Prostate gland (tissue), 2 donors: ENCODE measurements around the gene HRCT1. TPM values are rescaled to one million over a fixed set of nuclear protein-coding genes. Genes with fewer than 3 reads are reported as not detected.
"Not testable (repeated sequence)": the region's sequence is repeated elsewhere in the genome, so short reads cannot be mapped to it uniquely, and the experiment has no call there.

Experiments used
- DNase-seq: peaks from one replicate; pipeline ENCODE4 v3.0.0-alpha.2; 2019; ENCODE audit warnings: low spot score
- H3K27ac ChIP-seq, 2 donors: fragments of 200-600 bp; sonication (generic); 2 replicates each; pipeline ENCODE4 v1.5.1; 2017 to 2019
- H3K27me3 ChIP-seq: fragments of 200-600 bp; sonication (generic); replicated peaks from 2 replicates; pipeline ENCODE4 v1.5.1; 2019; ENCODE audit not compliant: insufficient read depth
- H3K36me3 ChIP-seq, 2 donors: fragments of 200-600 bp; sonication (generic); 1 replicate in 1 of 2; 2 replicates in 1 of 2; pipeline versions ENCODE4 v1.5.1 to v1.8.1; 2017 to 2019
- H3K4me1 ChIP-seq: fragments of 200-600 bp; sonication (generic); replicated peaks from 2 replicates; pipeline ENCODE4 v1.5.1; 2019
- H3K4me3 ChIP-seq, 2 donors: fragments of 200-600 bp; sonication (generic); 2 replicates each; pipeline ENCODE4 v1.5.1; 2017 to 2019
- H3K9me3 ChIP-seq: fragments of 200-600 bp; sonication (generic); 2 replicates; pipeline ENCODE4 v1.5.1; 2017
- CTCF ChIP-seq, 4 experiments: fragments of 200-600 bp in 2 of 4; fragments of 450-650 bp in 2 of 4; sonication (generic) in 2 of 4; IDR thresholded peaks; 1 replicate in 3 of 4; 2 replicates in 1 of 4; pipeline ENCODE4 v1.5.1; 2016 to 2019; ENCODE audit warnings: antibody characterized with exemption in 4 of 4, mild to moderate bottlenecking in 2 of 4, moderate library complexity in 2 of 4
- POLR2A ChIP-seq: fragments of 450-650 bp; IDR thresholded peaks from one replicate; pipeline ENCODE4 v1.6.1; 2016; ENCODE audit warnings: antibody characterized with exemption, mild to moderate bottlenecking
- POLR2AphosphoS5 ChIP-seq: sonication (generic); formaldehyde crosslinking; IDR thresholded peaks from one replicate; pipeline ENCODE4 v1.6.1; 2017; ENCODE audit warnings: antibody characterized with exemption
- WGBS: methylation state at CpG from one replicate; pipeline ENCODE4 v1.1.5; 2018; 5-methylcytosine and 5-hydroxymethylcytosine counted together
- intact Hi-C: fragments of 100-400 bp; cut with DNase I; formaldehyde crosslinking; loops from one replicate; pipeline ENCODE4 v1.14.2; 2022
- total RNA-seq, 2 donors: library from RNA; depleted of rRNA; stranded (reverse); fragments of >200 nt; gene quantifications; one replicate each; pipeline ENCODE4 v1.1.0, GENCODE V29; 2016

HRCT1 gene
- total RNA-seq, 2 donors from 2014 or later: 1.3 to 1.5 TPM

- WGBS: 83% methylated on average over 6 of the region's 6 CpGs
- no peaks in the 10 kb centered on the region for H3K9me3 ChIP-seq
- no peak for DNase-seq
- no peaks in the 10 kb centered on the region for H3K27me3 ChIP-seq
- no peak overlapping the region for H3K27ac ChIP-seq
- no peak overlapping the region for H3K4me3 ChIP-seq
- intact Hi-C loops: no loop called here
- TF ChIP-seq POLR2A: no peak
- no peak for TF ChIP-seq CTCF (IDR thresholded peaks at IDR 0.05)
- TF ChIP-seq POLR2AphosphoS5: no peak
- H3K4me1 ChIP-seq: no peaks in the 10 kb centered on the region
- H3K36me3 ChIP-seq: no peaks in the 10 kb centered on the region
These were observed 23.4 kb downstream of the HRCT1 start for GRCh38 chr9:35929453-35929718.

GRCh38 chr9:35930521-35930920 lies 24.5 kb downstream of the HRCT1 start:
- no peak overlapping the region for H3K27ac ChIP-seq
- no peaks in the 10 kb centered on the region for H3K27me3 ChIP-seq
- H3K4me3 ChIP-seq: no peak overlapping the region
- intact Hi-C loops: no loop called here
- no peak for DNase-seq
- H3K4me1 ChIP-seq: no peaks in the 10 kb centered on the region
- H3K9me3 ChIP-seq: no peaks in the 10 kb centered on the region
- H3K36me3 ChIP-seq: no peaks in the 10 kb centered on the region
- TF ChIP-seq POLR2AphosphoS5: no peak

- Histone ChIP-seq H3K4me1 (no peaks in the 10 kb centered on the region), H3K4me3 (no peak overlapping the region), H3K27ac (no peak overlapping the region), H3K36me3 (no peaks in the 10 kb centered on the region), H3K9me3 (no peaks in the 10 kb centered on the region), H3K27me3 (no peaks in the 10 kb centered on the region)
- WGBS: 95% methylated on average over 3 of the region's 3 CpGs
- no peak for DNase-seq
- intact Hi-C loops: no loop called here
- TF ChIP-seq CTCF (IDR thresholded peaks at IDR 0.05) (no peak), POLR2AphosphoS5 (no peak), POLR2A (no peak)
These were observed 25.0 kb downstream of the HRCT1 start for GRCh38 chr9:35930989-35931388.

GRCh38 chr9:35932735-35933134 lies 26.7 kb downstream of the HRCT1 start:
- Histone ChIP-seq H3K4me1 (no peaks in the 10 kb centered on the region), H3K4me3 (no peak overlapping the region), H3K27ac (no peak overlapping the region), H3K36me3 (no peaks in the 10 kb centered on the region), H3K27me3 (no peaks in the 10 kb centered on the region), H3K9me3 (no peaks in the 10 kb centered on the region)
- intact Hi-C loops: no loop called here
- no peak for TF ChIP-seq POLR2AphosphoS5
- TF ChIP-seq POLR2A: no peak
- TF ChIP-seq CTCF (IDR thresholded peaks at IDR 0.05): no peak
- WGBS: 91% methylated on average over 3 of the region's 3 CpGs
- DNase-seq: no peak

GRCh38 chr9:35933550-35934067 lies 27.6 kb downstream of the HRCT1 start:
- H3K27ac ChIP-seq: no peak overlapping the region
- no peak for TF ChIP-seq POLR2AphosphoS5
- TF ChIP-seq CTCF (IDR thresholded peaks at IDR 0.05): no peak
- no peaks in the 10 kb centered on the region for H3K4me1 ChIP-seq
- H3K9me3 ChIP-seq: no peaks in the 10 kb centered on the region
- no peaks in the 10 kb centered on the region for H3K36me3 ChIP-seq
- no peak for DNase-seq
- WGBS: 47% methylated on average over 4 of the region's 4 CpGs
- no peak overlapping the region for H3K4me3 ChIP-seq
- intact Hi-C loops: no loop called here
- no peaks in the 10 kb centered on the region for H3K27me3 ChIP-seq

GRCh38 chr9:35934069-35934468 lies 28.1 kb downstream of the HRCT1 start:
- DNase-seq, H3K36me3 ChIP-seq, H3K4me1 ChIP-seq, H3K4me3 ChIP-seq, H3K27me3 ChIP-seq, H3K9me3 ChIP-seq, H3K27ac ChIP-seq, intact Hi-C loops: not testable (repeated sequence)
- WGBS: 75% methylated on average over 6 of the region's 6 CpGs
